NB4 (cell line): ENCODE data around the gene STAC3.

Experiments used
- DNase-seq: peaks from one replicate; pipeline ENCODE4 v3.0.0; 2010; ENCODE audit warnings: low read depth
- H3K4me3 ChIP-seq: one replicate; pipeline ENCODE4 v1.5.1; 2011; ENCODE audit warnings: mild to moderate bottlenecking, low read depth, low read length, moderate library complexity
- MAX ChIP-seq: IDR thresholded peaks from 2 replicates; pipeline ENCODE4 v1.6.1; 2011; ENCODE audit warnings: low read depth, low read length
- MYC ChIP-seq: IDR thresholded peaks from 2 replicates; pipeline ENCODE4 v1.6.1; 2011; ENCODE audit warnings: low read depth, low read length
- POLR2A ChIP-seq: IDR thresholded peaks from 2 replicates; pipeline ENCODE4 v1.6.1; 2011; ENCODE audit warnings: mild to moderate bottlenecking; ENCODE audit not compliant: insufficient read length; ENCODE audit errors: extremely low read depth
- TF ChIP-seq, protein P1 (sequence below): IDR thresholded peaks from one replicate; pipeline ENCODE4 v1.5.1; 2012; ENCODE audit warnings: low read depth, low read length

The STAC3 gene

DNA sequence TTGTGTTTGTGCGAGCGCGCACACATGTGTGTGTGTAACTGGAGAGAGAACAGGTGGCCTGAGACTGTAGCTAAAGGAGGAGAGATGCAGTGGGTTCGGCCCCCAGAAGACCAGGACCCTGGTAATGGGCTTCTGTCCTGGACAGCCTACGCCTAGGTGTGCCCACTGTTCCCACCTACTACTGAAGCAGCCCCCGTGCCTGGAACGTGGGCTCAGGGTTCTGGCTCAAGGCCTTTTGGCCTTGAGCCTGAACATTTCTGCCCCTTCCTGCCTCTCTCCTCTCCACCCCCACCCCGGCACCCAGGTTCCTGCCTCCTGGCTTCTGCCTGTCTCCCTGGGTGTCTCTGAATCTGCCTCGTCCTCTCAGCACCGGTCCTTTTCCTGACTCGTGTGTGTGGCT is 35.9 kb downstream of the STAC3 start:
- no peak overlapping the region for H3K4me3 ChIP-seq
- no peak for DNase-seq

DNA sequence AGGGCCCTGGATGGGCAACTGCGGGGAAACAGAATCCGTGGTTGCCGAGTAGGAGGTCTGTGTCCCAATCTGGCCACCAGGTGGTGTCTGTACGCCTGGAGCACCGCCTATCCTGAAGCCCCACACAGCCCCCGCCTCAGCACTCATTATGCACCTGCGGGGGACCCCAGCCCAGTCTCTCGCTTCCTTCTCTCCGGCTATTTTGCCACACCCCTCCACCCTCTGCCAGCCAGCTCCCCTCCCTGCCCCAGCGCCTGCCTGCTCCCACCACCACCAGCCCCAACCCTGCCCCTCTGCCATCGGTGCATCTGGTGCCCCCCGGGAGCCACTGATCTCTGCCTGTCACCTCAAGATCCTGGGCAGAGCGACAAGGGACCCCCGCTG is 36.6 kb downstream of the STAC3 start:
- no peak overlapping the region for H3K4me3 ChIP-seq
- DNase-seq, result peak; percentile 74
- TF ChIP-seq, protein P1, sequence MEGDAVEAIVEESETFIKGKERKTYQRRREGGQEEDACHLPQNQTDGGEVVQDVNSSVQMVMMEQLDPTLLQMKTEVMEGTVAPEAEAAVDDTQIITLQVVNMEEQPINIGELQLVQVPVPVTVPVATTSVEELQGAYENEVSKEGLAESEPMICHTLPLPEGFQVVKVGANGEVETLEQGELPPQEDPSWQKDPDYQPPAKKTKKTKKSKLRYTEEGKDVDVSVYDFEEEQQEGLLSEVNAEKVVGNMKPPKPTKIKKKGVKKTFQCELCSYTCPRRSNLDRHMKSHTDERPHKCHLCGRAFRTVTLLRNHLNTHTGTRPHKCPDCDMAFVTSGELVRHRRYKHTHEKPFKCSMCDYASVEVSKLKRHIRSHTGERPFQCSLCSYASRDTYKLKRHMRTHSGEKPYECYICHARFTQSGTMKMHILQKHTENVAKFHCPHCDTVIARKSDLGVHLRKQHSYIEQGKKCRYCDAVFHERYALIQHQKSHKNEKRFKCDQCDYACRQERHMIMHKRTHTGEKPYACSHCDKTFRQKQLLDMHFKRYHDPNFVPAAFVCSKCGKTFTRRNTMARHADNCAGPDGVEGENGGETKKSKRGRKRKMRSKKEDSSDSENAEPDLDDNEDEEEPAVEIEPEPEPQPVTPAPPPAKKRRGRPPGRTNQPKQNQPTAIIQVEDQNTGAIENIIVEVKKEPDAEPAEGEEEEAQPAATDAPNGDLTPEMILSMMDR, result peak; percentile 86
- TF ChIP-seq POLR2A, result no peak

More for the DNA sequence above, 35.9 kb downstream of the STAC3 start:
- TF ChIP-seq, protein P1, result no peak
- TF ChIP-seq MAX, result no peak
- TF ChIP-seq POLR2A, result no peak
- TF ChIP-seq MYC, result no peak

DNA sequence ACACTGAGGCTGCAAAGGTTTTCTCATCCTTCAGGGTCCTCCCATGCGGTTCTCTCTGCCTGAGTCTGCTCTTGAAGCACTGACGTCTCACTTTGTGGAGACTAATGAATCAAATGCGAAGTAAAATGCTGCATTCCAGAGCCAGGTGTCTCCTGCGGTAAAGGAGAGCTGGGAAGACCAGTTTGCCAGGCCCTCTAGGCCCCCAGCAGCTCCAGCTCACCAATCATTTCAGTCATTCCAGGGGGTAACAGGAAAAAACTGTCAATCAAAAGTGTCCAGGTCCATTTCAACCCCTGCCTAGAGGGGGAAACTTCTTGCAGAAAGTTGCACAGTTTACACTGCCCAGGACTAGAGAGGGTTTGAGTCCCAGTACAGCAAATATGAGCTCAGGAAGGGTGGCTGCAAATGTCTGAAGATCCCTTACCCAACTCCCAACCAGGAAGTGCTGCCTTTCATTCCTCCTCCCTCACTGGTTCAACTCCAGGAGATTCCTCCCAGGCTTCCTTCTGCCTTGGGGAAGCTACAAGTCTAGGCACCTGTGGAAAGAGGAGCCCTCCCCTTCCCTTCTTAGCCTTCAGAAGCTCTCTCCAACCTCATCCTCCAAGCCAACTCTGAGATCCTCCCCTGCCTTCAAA is 37.1 kb downstream of the STAC3 start:
- no peak overlapping the region for H3K4me3 ChIP-seq
- DNase-seq, result no peak
- TF ChIP-seq, protein P1, result no peak
- TF ChIP-seq MAX (no peak), MYC (no peak), POLR2A (no peak)

DNA sequence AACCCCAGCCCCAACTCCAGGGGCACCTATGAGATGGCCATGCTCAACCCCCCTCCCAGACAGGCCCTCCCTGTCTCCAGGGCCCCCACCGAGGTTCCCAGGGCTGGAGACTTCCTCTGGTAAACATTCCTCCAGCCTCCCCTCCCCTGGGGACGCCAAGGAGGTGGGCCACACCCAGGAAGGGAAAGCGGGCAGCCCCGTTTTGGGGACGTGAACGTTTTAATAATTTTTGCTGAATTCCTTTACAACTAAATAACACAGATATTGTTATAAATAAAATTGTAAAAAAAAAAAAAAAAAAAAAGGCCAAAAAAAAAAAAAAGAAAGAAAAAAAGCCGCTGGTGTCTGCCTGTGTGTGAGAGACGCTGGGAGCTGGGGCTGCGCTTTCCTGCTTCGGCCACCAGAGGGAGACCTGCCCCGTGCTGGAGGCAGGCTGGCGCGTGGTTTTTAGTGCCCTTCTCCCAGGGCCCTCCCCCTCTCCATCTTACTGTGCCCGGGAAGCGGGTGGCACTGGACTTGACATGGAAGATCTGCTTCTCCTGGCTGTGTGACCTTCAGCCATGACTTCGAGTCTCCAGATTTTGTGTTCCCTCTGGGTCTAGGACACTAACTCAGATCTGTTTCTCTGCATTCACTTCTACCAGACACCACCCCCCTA is 37.8 kb downstream of the STAC3 start:
- TF ChIP-seq POLR2A (no peak), MAX (peak; percentile 92), MYC (peak; percentile 93)
- TF ChIP-seq, protein P1, result peak; percentile 96
- peak; percentile 81 for DNase-seq
- H3K4me3 ChIP-seq, result no peak overlapping the region

DNA sequence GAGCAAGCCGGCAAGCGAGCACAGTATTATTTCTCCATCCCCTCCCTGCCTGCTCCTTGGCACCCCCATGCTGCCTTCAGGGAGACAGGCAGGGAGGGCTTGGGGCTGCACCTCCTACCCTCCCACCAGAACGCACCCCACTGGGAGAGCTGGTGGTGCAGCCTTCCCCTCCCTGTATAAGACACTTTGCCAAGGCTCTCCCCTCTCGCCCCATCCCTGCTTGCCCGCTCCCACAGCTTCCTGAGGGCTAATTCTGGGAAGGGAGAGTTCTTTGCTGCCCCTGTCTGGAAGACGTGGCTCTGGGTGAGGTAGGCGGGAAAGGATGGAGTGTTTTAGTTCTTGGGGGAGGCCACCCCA is 38.3 kb downstream of the STAC3 start:
- TF ChIP-seq MYC, result no peak
- TF ChIP-seq POLR2A, result no peak
- TF ChIP-seq, protein P1, result no peak
- TF ChIP-seq MAX, result no peak
- no peak for DNase-seq
- H3K4me3 ChIP-seq, result no peak overlapping the region
